ENCODE data around the gene OR11G2.

DNA sequence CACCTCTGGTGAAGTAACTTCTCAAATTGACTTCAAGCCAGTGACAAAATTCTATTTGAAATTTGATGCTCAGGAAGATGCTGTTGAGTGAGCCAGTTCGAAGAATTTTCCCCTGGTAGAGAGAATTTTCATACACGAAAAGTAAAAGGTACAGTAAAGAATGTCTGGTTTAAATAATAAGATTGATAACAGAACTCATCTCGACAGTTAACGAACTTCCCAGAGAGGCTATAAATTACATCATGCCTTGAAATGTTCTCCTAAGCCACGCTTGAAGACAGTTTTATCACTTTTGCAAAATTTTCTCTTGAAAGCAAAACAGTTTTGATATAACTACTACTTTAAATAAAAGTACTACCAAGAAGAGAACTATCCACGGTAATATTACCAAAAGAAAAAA lies 14.4 kb upstream of the OR11G2 start:
- TF ChIP-seq, protein P1, sequence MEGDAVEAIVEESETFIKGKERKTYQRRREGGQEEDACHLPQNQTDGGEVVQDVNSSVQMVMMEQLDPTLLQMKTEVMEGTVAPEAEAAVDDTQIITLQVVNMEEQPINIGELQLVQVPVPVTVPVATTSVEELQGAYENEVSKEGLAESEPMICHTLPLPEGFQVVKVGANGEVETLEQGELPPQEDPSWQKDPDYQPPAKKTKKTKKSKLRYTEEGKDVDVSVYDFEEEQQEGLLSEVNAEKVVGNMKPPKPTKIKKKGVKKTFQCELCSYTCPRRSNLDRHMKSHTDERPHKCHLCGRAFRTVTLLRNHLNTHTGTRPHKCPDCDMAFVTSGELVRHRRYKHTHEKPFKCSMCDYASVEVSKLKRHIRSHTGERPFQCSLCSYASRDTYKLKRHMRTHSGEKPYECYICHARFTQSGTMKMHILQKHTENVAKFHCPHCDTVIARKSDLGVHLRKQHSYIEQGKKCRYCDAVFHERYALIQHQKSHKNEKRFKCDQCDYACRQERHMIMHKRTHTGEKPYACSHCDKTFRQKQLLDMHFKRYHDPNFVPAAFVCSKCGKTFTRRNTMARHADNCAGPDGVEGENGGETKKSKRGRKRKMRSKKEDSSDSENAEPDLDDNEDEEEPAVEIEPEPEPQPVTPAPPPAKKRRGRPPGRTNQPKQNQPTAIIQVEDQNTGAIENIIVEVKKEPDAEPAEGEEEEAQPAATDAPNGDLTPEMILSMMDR (IDR thresholded peaks at IDR 0.05): no peak
- no peak for TF ChIP-seq POLR2AphosphoS5 (IDR thresholded peaks at IDR 0.05; ENCODE audit: low read depth, low read length)
- TF ChIP-seq, protein P2, sequence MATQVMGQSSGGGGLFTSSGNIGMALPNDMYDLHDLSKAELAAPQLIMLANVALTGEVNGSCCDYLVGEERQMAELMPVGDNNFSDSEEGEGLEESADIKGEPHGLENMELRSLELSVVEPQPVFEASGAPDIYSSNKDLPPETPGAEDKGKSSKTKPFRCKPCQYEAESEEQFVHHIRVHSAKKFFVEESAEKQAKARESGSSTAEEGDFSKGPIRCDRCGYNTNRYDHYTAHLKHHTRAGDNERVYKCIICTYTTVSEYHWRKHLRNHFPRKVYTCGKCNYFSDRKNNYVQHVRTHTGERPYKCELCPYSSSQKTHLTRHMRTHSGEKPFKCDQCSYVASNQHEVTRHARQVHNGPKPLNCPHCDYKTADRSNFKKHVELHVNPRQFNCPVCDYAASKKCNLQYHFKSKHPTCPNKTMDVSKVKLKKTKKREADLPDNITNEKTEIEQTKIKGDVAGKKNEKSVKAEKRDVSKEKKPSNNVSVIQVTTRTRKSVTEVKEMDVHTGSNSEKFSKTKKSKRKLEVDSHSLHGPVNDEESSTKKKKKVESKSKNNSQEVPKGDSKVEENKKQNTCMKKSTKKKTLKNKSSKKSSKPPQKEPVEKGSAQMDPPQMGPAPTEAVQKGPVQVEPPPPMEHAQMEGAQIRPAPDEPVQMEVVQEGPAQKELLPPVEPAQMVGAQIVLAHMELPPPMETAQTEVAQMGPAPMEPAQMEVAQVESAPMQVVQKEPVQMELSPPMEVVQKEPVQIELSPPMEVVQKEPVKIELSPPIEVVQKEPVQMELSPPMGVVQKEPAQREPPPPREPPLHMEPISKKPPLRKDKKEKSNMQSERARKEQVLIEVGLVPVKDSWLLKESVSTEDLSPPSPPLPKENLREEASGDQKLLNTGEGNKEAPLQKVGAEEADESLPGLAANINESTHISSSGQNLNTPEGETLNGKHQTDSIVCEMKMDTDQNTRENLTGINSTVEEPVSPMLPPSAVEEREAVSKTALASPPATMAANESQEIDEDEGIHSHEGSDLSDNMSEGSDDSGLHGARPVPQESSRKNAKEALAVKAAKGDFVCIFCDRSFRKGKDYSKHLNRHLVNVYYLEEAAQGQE (IDR thresholded peaks at IDR 0.05; ENCODE audit: insufficient read depth in 1 of 2, low read depth in 2 of 2, low read length in 1 of 2): no peak
- TF ChIP-seq SIN3A (IDR thresholded peaks at IDR 0.05; ENCODE audit: borderline replicate concordance, insufficient read depth, low read depth, low read length): no peak
